H1 (cell line): ENCODE measurements around the gene IL6R.

Experiments used
- GABPA ChIP-seq: IDR thresholded peaks from 2 replicates; pipeline ENCODE4 v1.6.1; 2011; ENCODE audit warnings: mild to moderate bottlenecking, low read length, moderate library complexity, borderline replicate concordance; ENCODE audit not compliant: insufficient read depth
- JUND ChIP-seq: IDR thresholded peaks from 2 replicates; pipeline ENCODE4 v1.6.1; 2011; ENCODE audit warnings: mild to moderate bottlenecking, improper control_type of control experiment, low read length
- POLR2AphosphoS5 ChIP-seq: IDR thresholded peaks from 2 replicates; pipeline ENCODE4 v1.6.1; 2011; ENCODE audit warnings: low read depth, low read length
- SRF ChIP-seq: IDR thresholded peaks from 2 replicates; pipeline ENCODE4 v1.6.1; 2011; ENCODE audit warnings: mild to moderate bottlenecking, low read depth, low read length, moderate library complexity
- TF ChIP-seq, protein P1 (sequence below), 3 experiments: IDR thresholded peaks; 1 replicate in 2 of 3; 2 replicates in 1 of 3; pipeline versions ENCODE4 v1.5.1 to v1.6.1; 2011; ENCODE audit warnings: low read length in 3 of 3, mild to moderate bottlenecking in 3 of 3, inconsistent platforms in 2 of 3, low read depth in 1 of 3, moderate library complexity in 1 of 3; ENCODE audit not compliant: insufficient read depth in 1 of 3; ENCODE audit errors: control extremely low read depth in 1 of 3
- TF ChIP-seq, protein P2 (sequence below): IDR thresholded peaks from 2 replicates; pipeline ENCODE4 v1.6.1; 2012; ENCODE audit warnings: inconsistent platforms

DNA sequence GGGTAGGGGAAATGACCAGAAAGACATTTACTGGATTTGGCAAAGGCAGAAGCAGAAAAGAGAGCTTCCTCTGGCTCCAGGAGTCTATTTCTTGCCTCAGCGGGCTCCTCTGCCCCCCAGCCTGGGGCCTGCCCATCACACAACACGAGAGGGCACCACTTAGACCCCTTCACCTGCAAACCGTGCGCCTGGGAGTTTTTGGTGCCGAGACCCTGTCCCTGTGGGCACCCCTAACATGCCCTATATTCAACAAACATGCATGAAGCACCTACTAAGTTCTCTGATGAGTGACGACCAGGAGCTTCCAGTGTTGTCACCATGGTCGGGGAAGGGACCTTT, 18.8 kb downstream of the IL6R start:
- TF ChIP-seq, protein P1, sequence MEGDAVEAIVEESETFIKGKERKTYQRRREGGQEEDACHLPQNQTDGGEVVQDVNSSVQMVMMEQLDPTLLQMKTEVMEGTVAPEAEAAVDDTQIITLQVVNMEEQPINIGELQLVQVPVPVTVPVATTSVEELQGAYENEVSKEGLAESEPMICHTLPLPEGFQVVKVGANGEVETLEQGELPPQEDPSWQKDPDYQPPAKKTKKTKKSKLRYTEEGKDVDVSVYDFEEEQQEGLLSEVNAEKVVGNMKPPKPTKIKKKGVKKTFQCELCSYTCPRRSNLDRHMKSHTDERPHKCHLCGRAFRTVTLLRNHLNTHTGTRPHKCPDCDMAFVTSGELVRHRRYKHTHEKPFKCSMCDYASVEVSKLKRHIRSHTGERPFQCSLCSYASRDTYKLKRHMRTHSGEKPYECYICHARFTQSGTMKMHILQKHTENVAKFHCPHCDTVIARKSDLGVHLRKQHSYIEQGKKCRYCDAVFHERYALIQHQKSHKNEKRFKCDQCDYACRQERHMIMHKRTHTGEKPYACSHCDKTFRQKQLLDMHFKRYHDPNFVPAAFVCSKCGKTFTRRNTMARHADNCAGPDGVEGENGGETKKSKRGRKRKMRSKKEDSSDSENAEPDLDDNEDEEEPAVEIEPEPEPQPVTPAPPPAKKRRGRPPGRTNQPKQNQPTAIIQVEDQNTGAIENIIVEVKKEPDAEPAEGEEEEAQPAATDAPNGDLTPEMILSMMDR (IDR thresholded peaks at IDR 0.05; ENCODE audit: control extremely low read depth in 1 of 3, insufficient read depth in 1 of 3, low read depth in 1 of 3, low read length in 3 of 3) = no peak
- no peak for TF ChIP-seq SRF
- TF ChIP-seq JUND = no peak
- no peak for TF ChIP-seq GABPA
- TF ChIP-seq, protein P2, sequence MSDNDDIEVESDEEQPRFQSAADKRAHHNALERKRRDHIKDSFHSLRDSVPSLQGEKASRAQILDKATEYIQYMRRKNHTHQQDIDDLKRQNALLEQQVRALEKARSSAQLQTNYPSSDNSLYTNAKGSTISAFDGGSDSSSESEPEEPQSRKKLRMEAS = no peak
- TF ChIP-seq POLR2AphosphoS5 = no peak
